ENCODE results near the gene SHISA7. TPM values are rescaled to one million over a fixed set of nuclear protein-coding genes. Genes with fewer than 3 reads are reported as not detected.

SHISA7 gene
- total RNA-seq, 1 donor from 2014 or later, result not detected

GRCh38 chr19:55444646-55445045 is 1.5 kb upstream of the SHISA7 start:
- H3K27ac Mint-ChIP-seq (ENCODE audit: unreplicated experiment), result no peak overlapping the region
- H3K4me1 Mint-ChIP-seq (ENCODE audit: low read depth), result peaks cover 14% of the 10 kb centered on the region
- H3K4me3 Mint-ChIP-seq (ENCODE audit: unreplicated experiment), result no peak overlapping the region
- H3K9me3 Mint-ChIP-seq (ENCODE audit: low read depth), result no peaks in the 10 kb centered on the region
- TF ChIP-seq CTCF (IDR thresholded peaks at IDR 0.05), result no peak
- H3K27me3 Mint-ChIP-seq (ENCODE audit: low read depth), result peaks cover 50% of the 10 kb centered on the region
- peaks cover 3% of the 10 kb centered on the region for H3K36me3 Mint-ChIP-seq (ENCODE audit: low read depth)
- DNase-seq (ENCODE audit: low spot score), result no peak

- DNase-seq (ENCODE audit: low spot score), result no peak
- TF ChIP-seq CTCF (IDR thresholded peaks at IDR 0.05), result no peak
- peaks cover 14% of the 10 kb centered on the region for H3K4me1 Mint-ChIP-seq (ENCODE audit: low read depth)
- no peaks in the 10 kb centered on the region for H3K9me3 Mint-ChIP-seq (ENCODE audit: low read depth)
- H3K36me3 Mint-ChIP-seq (ENCODE audit: low read depth), result peaks cover 3% of the 10 kb centered on the region
- no peak overlapping the region for H3K27ac Mint-ChIP-seq (ENCODE audit: unreplicated experiment)
- peaks cover 57% of the 10 kb centered on the region for H3K27me3 Mint-ChIP-seq (ENCODE audit: low read depth)
- no peak overlapping the region for H3K4me3 Mint-ChIP-seq (ENCODE audit: unreplicated experiment)
Measured at GRCh38 chr19:55443824-55444480, 852 bp upstream of the SHISA7 start.

GRCh38 chr19:55442372-55442961 is 633 bp downstream of the SHISA7 start:
- peaks cover 14% of the 10 kb centered on the region for H3K4me1 Mint-ChIP-seq (ENCODE audit: low read depth)
- peaks cover 62% of the 10 kb centered on the region for H3K27me3 Mint-ChIP-seq (ENCODE audit: low read depth)
- H3K9me3 Mint-ChIP-seq (ENCODE audit: low read depth), result no peaks in the 10 kb centered on the region
- TF ChIP-seq CTCF (IDR thresholded peaks at IDR 0.05), result no peak
- H3K27ac Mint-ChIP-seq (ENCODE audit: unreplicated experiment), result no peak overlapping the region
- H3K4me3 Mint-ChIP-seq (ENCODE audit: unreplicated experiment), result no peak overlapping the region
- no peak for DNase-seq (ENCODE audit: low spot score)
- peaks cover 3% of the 10 kb centered on the region for H3K36me3 Mint-ChIP-seq (ENCODE audit: low read depth)

- DNase-seq (ENCODE audit: low spot score), result no peak
- Mint-ChIP-seq H3K4me1 (ENCODE audit: low read depth) (peaks cover 14% of the 10 kb centered on the region), H3K4me3 (ENCODE audit: unreplicated experiment) (no peak overlapping the region), H3K27me3 (ENCODE audit: low read depth) (peaks cover 67% of the 10 kb centered on the region), H3K27ac (ENCODE audit: unreplicated experiment) (no peak overlapping the region), H3K9me3 (ENCODE audit: low read depth) (peaks cover 3% of the 10 kb centered on the region), H3K36me3 (ENCODE audit: low read depth) (peaks cover 3% of the 10 kb centered on the region)
- TF ChIP-seq CTCF (IDR thresholded peaks at IDR 0.05), result no peak
Measured at GRCh38 chr19:55441692-55442321, 1.3 kb downstream of the SHISA7 start.

- Mint-ChIP-seq H3K4me3 (ENCODE audit: unreplicated experiment) (no peak overlapping the region), H3K27me3 (ENCODE audit: low read depth) (peaks cover 70% of the 10 kb centered on the region), H3K36me3 (ENCODE audit: low read depth) (peaks cover 3% of the 10 kb centered on the region), H3K9me3 (ENCODE audit: low read depth) (peaks cover 3% of the 10 kb centered on the region), H3K4me1 (ENCODE audit: low read depth) (peaks cover 14% of the 10 kb centered on the region), H3K27ac (ENCODE audit: unreplicated experiment) (no peak overlapping the region)
- no peak for TF ChIP-seq CTCF (IDR thresholded peaks at IDR 0.05)
- no peak for DNase-seq (ENCODE audit: low spot score)
Measured at GRCh38 chr19:55441319-55441691, 1.8 kb downstream of the SHISA7 start.
